ENCODE data around the gene SOWAHA.
A peak's percentile ranks its signal among the peaks of the same experiment; 100 is the strongest.

The SOWAHA gene

GRCh38 chr5:132774896-132775295 lies 38.2 kb upstream of the SOWAHA start:
- peak overlapping the region; percentile 62 for H3K4me3 Mint-ChIP-seq
- H3K36me3 Mint-ChIP-seq = no peaks in the 10 kb centered on the region
- ATAC-seq = no peak

GRCh38 chr5:132775476-132775961 lies 37.6 kb upstream of the SOWAHA start:
- H3K4me3 Mint-ChIP-seq = peak overlapping the region; percentile 62
- H3K4me1 Mint-ChIP-seq = peaks cover 45% of the 10 kb centered on the region
- DNase-seq (ENCODE audit: low spot score in 2 of 2) (no peak), ATAC-seq (no peak)
- H3K27ac Mint-ChIP-seq = peak overlapping the region; percentile 34
- H3K9me3 Mint-ChIP-seq = no peaks in the 10 kb centered on the region
- no peaks in the 10 kb centered on the region for H3K36me3 Mint-ChIP-seq

More at GRCh38 chr5:132774896-132775295, 38.2 kb upstream of the SOWAHA start:
- no peaks in the 10 kb centered on the region for H3K9me3 Mint-ChIP-seq
- peak in 1 of 2 donors; percentile 47 for DNase-seq (ENCODE audit: low spot score in 2 of 2)
- H3K4me1 Mint-ChIP-seq = peaks cover 45% of the 10 kb centered on the region
- H3K27ac Mint-ChIP-seq = peak overlapping the region; percentile 34

- no peak for ATAC-seq
- no peaks in the 10 kb centered on the region for H3K36me3 Mint-ChIP-seq
- DNase-seq (ENCODE audit: low spot score in 2 of 2) = peak in 1 of 2 donors; percentile 51
- H3K4me3 Mint-ChIP-seq = peak overlapping the region; percentile 62
- peaks cover 45% of the 10 kb centered on the region for H3K4me1 Mint-ChIP-seq
- no peak overlapping the region for H3K27ac Mint-ChIP-seq
- no peaks in the 10 kb centered on the region for H3K9me3 Mint-ChIP-seq
Observed at GRCh38 chr5:132776131-132776937, 36.8 kb upstream of the SOWAHA start.

- H3K4me1 Mint-ChIP-seq = peaks cover 45% of the 10 kb centered on the region
- H3K36me3 Mint-ChIP-seq = no peaks in the 10 kb centered on the region
- ATAC-seq (no peak), DNase-seq (ENCODE audit: low spot score in 2 of 2) (no peak)
- no peak overlapping the region for H3K27ac Mint-ChIP-seq
- H3K9me3 Mint-ChIP-seq = no peaks in the 10 kb centered on the region
- H3K4me3 Mint-ChIP-seq = peak overlapping the region; percentile 62
Observed at GRCh38 chr5:132776938-132777208, 36.2 kb upstream of the SOWAHA start.

- Mint-ChIP-seq H3K27ac (peak within 1 kb of the TSS; percentile 88), H3K9me3 (no peaks in the 10 kb centered on the region), H3K36me3 (no peaks in the 10 kb centered on the region), H3K4me3 (peak within 1 kb of the TSS; percentile 78), H3K4me1 (peaks cover 42% of the 10 kb centered on the region)
- peak; percentile 52 to 79 for DNase-seq (ENCODE audit: low spot score in 2 of 2)
- peak; percentile 75 for ATAC-seq
Observed at GRCh38 chr5:132777209-132778069, 35.7 kb upstream of the SOWAHA start, which contains the start of gene SEPTIN8. Gene SEPTIN8 (minus strand): TSS chr5:132777239. CDS start chr5:132777137, 102 bp downstream.

- H3K4me1 Mint-ChIP-seq = peaks cover 39% of the 10 kb centered on the region
- peak overlapping the region; percentile 78 for H3K4me3 Mint-ChIP-seq
- ATAC-seq = no peak
- H3K36me3 Mint-ChIP-seq = no peaks in the 10 kb centered on the region
- H3K27ac Mint-ChIP-seq = peak overlapping the region; percentile 88
- no peaks in the 10 kb centered on the region for H3K9me3 Mint-ChIP-seq
- peak in 1 of 2 donors; percentile 50 for DNase-seq (ENCODE audit: low spot score in 2 of 2)
Observed at GRCh38 chr5:132778129-132778528, 35.0 kb upstream of the SOWAHA start.

GRCh38 chr5:132778856-132779255 lies 34.2 kb upstream of the SOWAHA start:
- no peaks in the 10 kb centered on the region for H3K36me3 Mint-ChIP-seq
- H3K4me3 Mint-ChIP-seq = peak overlapping the region; percentile 78
- no peak overlapping the region for H3K27ac Mint-ChIP-seq
- DNase-seq (ENCODE audit: low spot score in 2 of 2) (no peak), ATAC-seq (no peak)
- H3K4me1 Mint-ChIP-seq = peaks cover 32% of the 10 kb centered on the region
- no peaks in the 10 kb centered on the region for H3K9me3 Mint-ChIP-seq

- H3K4me3 Mint-ChIP-seq = no peak overlapping the region
- ATAC-seq = no peak
- H3K4me1 Mint-ChIP-seq = peaks cover 23% of the 10 kb centered on the region
Observed at GRCh38 chr5:132779961-132780360, 33.1 kb upstream of the SOWAHA start.

GRCh38 chr5:132780577-132780976 lies 32.5 kb upstream of the SOWAHA start:
- no peaks in the 10 kb centered on the region for H3K36me3 Mint-ChIP-seq
- no peak for DNase-seq (ENCODE audit: low spot score in 2 of 2)

More at GRCh38 chr5:132779961-132780360, 33.1 kb upstream of the SOWAHA start:
- no peaks in the 10 kb centered on the region for H3K36me3 Mint-ChIP-seq
- no peak overlapping the region for H3K27ac Mint-ChIP-seq
- no peaks in the 10 kb centered on the region for H3K9me3 Mint-ChIP-seq
- DNase-seq (ENCODE audit: low spot score in 2 of 2) = no peak

GRCh38 chr5:132781029-132781428 lies 32.1 kb upstream of the SOWAHA start:
- no peaks in the 10 kb centered on the region for H3K9me3 Mint-ChIP-seq
- ATAC-seq = no peak
- H3K4me3 Mint-ChIP-seq = no peak overlapping the region
- peaks cover 12% of the 10 kb centered on the region for H3K4me1 Mint-ChIP-seq
- DNase-seq (ENCODE audit: low spot score in 2 of 2) = no peak
- H3K36me3 Mint-ChIP-seq = no peaks in the 10 kb centered on the region
- no peak overlapping the region for H3K27ac Mint-ChIP-seq

More at GRCh38 chr5:132780577-132780976, 32.5 kb upstream of the SOWAHA start:
- ATAC-seq = no peak
- H3K9me3 Mint-ChIP-seq = no peaks in the 10 kb centered on the region
- peaks cover 16% of the 10 kb centered on the region for H3K4me1 Mint-ChIP-seq
- no peak overlapping the region for H3K27ac Mint-ChIP-seq
- no peak overlapping the region for H3K4me3 Mint-ChIP-seq

GRCh38 chr5:132782101-132782500 lies 31.0 kb upstream of the SOWAHA start:
- Mint-ChIP-seq H3K4me1 (peaks cover 8% of the 10 kb centered on the region), H3K9me3 (no peaks in the 10 kb centered on the region), H3K36me3 (no peaks in the 10 kb centered on the region), H3K27ac (no peak overlapping the region), H3K4me3 (no peak overlapping the region)
- ATAC-seq = no peak
- no peak for DNase-seq (ENCODE audit: low spot score in 2 of 2)

- ATAC-seq (no peak), DNase-seq (ENCODE audit: low spot score in 2 of 2) (no peak)
- no peaks in the 10 kb centered on the region for H3K36me3 Mint-ChIP-seq
- no peaks in the 10 kb centered on the region for H3K9me3 Mint-ChIP-seq
- no peaks in the 10 kb centered on the region for H3K4me1 Mint-ChIP-seq
- H3K27ac Mint-ChIP-seq = peak overlapping the region; percentile 8
- no peak overlapping the region for H3K4me3 Mint-ChIP-seq
Observed at GRCh38 chr5:132785365-132785764, 27.7 kb upstream of the SOWAHA start.

GRCh38 chr5:132785864-132786263 lies 27.2 kb upstream of the SOWAHA start:
- DNase-seq (ENCODE audit: low spot score in 2 of 2) (no peak), ATAC-seq (no peak)
- Mint-ChIP-seq H3K27ac (peak overlapping the region; percentile 8), H3K4me3 (no peak overlapping the region), H3K9me3 (no peaks in the 10 kb centered on the region), H3K4me1 (no peaks in the 10 kb centered on the region), H3K36me3 (no peaks in the 10 kb centered on the region)

- H3K36me3 Mint-ChIP-seq = no peaks in the 10 kb centered on the region
- no peaks in the 10 kb centered on the region for H3K4me1 Mint-ChIP-seq
- no peaks in the 10 kb centered on the region for H3K9me3 Mint-ChIP-seq
- no peak overlapping the region for H3K27ac Mint-ChIP-seq
- no peak for ATAC-seq
- no peak for DNase-seq (ENCODE audit: low spot score in 2 of 2)
- H3K4me3 Mint-ChIP-seq = no peak overlapping the region
Observed at GRCh38 chr5:132787076-132787475, 26.0 kb upstream of the SOWAHA start.

- H3K36me3 Mint-ChIP-seq = no peaks in the 10 kb centered on the region
- DNase-seq (ENCODE audit: low spot score in 2 of 2) (no peak), ATAC-seq (no peak)
- no peaks in the 10 kb centered on the region for H3K4me1 Mint-ChIP-seq
- H3K27ac Mint-ChIP-seq = no peak overlapping the region
- H3K4me3 Mint-ChIP-seq = no peak overlapping the region
- H3K9me3 Mint-ChIP-seq = no peaks in the 10 kb centered on the region
Observed at GRCh38 chr5:132788508-132788907, 24.6 kb upstream of the SOWAHA start.
